Measurements from ENCODE around the gene MTREX.

DNA sequence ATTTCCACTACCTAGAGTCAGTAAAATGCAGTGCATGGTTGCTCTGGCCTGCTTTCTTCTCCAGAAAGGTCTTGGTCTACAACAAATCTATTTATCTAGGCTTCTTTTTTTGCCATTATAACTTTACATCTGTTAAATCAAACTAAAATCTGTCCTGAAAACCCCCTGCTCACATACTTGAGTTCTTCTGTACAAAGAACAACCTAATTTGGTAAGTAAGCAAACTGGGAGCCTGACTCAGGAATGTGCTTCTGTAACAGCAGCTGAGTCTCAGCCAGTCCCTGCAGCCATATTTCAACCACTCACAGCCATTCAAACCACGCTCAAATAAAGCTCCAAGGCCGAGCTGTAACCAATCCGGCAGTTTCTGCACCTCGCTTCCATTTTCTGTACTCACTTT is 131.2 kb downstream of the MTREX start:
- TF ChIP-seq, protein P1, sequence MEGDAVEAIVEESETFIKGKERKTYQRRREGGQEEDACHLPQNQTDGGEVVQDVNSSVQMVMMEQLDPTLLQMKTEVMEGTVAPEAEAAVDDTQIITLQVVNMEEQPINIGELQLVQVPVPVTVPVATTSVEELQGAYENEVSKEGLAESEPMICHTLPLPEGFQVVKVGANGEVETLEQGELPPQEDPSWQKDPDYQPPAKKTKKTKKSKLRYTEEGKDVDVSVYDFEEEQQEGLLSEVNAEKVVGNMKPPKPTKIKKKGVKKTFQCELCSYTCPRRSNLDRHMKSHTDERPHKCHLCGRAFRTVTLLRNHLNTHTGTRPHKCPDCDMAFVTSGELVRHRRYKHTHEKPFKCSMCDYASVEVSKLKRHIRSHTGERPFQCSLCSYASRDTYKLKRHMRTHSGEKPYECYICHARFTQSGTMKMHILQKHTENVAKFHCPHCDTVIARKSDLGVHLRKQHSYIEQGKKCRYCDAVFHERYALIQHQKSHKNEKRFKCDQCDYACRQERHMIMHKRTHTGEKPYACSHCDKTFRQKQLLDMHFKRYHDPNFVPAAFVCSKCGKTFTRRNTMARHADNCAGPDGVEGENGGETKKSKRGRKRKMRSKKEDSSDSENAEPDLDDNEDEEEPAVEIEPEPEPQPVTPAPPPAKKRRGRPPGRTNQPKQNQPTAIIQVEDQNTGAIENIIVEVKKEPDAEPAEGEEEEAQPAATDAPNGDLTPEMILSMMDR (IDR thresholded peaks at IDR 0.05; ENCODE audit: low read depth, low read length, poor library complexity, severe bottlenecking): no peak
- TF ChIP-seq EZH2phosphoT487 (IDR thresholded peaks at IDR 0.05; ENCODE audit: borderline replicate concordance, low read length): no peak
